DOHH2 (cell line): ENCODE data around the gene INO80.

Experiments
- CTCF ChIP-seq: fragments of 200-600 bp; sonication (generic); IDR thresholded peaks from one replicate; pipeline ENCODE4 v1.5.1; 2014; ENCODE audit warnings: antibody characterized with exemption, mild to moderate bottlenecking, low read depth, low read length; ENCODE audit not compliant: poor library complexity, severe bottlenecking
- EZH2phosphoT487 ChIP-seq: fragments of 200-600 bp; sonication (generic); IDR thresholded peaks from 2 replicates; pipeline ENCODE4 v1.6.1; 2017; ENCODE audit warnings: borderline replicate concordance, mild to moderate bottlenecking, antibody characterized with exemption, low read length, moderate library complexity, mixed read lengths

- TF ChIP-seq CTCF: no peak
- TF ChIP-seq EZH2phosphoT487: no peak
Observed at GRCh38 chr15:41160639-41161315, 44.7 kb upstream of the INO80 start.
